Measurements from ENCODE around the gene PRG3. TPM values are rescaled to one million over a fixed set of nuclear protein-coding genes. Genes with fewer than 3 reads are reported as not detected.

The PRG3 gene
- total RNA-seq, 1 experiment from 2014 or later: not detected

DNA sequence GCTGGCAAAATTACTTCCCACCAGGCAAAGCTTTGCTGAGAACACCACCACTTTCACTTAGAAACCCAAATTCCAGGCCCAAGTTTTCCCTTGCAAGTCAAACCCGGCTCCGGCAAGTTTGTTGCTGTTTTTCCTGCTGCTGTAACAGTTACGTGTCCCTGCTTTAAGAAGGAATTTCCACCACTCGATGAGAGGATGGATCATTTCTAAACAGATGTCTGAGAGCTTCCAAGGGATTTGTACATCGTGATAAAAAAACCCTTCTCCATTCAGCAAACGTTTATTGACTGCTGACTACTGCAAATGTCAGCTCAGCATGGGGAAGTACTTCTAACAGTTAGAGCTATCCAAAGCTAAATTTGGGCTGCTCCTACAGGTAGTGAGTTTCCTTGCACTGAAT lies 23.1 kb downstream of the PRG3 start (continued):
- TF ChIP-seq YY1 (IDR thresholded peaks at IDR 0.05; ENCODE audit: extremely low read depth, insufficient replicate concordance, low read depth, low read length) (no peak), EZH2phosphoT487 (IDR thresholded peaks at IDR 0.05; ENCODE audit: borderline replicate concordance) (no peak), EZH2 (IDR thresholded peaks at IDR 0.05) (no peak), ZFX (IDR thresholded peaks at IDR 0.05) (no peak), SRF (IDR thresholded peaks at IDR 0.05; ENCODE audit: low read depth) (no peak), ELF1 (IDR thresholded peaks at IDR 0.05; ENCODE audit: borderline replicate concordance, low read depth) (no peak)

GRCh38 chr11:57357310-57357709 lies 23.6 kb downstream of the PRG3 start:
- BruUV-seq (replicated peaks): no TSS peak
- CTCF ChIA-PET: no interaction called here

More at GRCh38 chr11:57357310-57357709, 23.6 kb downstream of the PRG3 start:
- Histone ChIP-seq H3K36me3 (ENCODE audit: control insufficient read depth in 1 of 2, insufficient read depth in 2 of 2, low read length in 2 of 2) (no peaks in the 10 kb centered on the region), H3K9me3 (ENCODE audit: control insufficient read depth in 1 of 2, insufficient read depth in 1 of 2, low read depth in 1 of 2, low read length in 2 of 2) (no peaks in the 10 kb centered on the region), H3K4me1 (ENCODE audit: control insufficient read depth in 1 of 2, insufficient read depth in 2 of 2, low read length in 2 of 2) (no peaks in the 10 kb centered on the region), H4K20me1 (ENCODE audit: insufficient read depth) (no peaks in the 10 kb centered on the region), H3K4me2 (ENCODE audit: low read length) (no peak overlapping the region), H3K4me3 (replicated peaks in 1 of 2; ENCODE audit: low read depth in 1 of 2, low read length in 2 of 2) (no peak overlapping the region), H3K27me3 (ENCODE audit: insufficient read depth, low read length) (no peaks in the 10 kb centered on the region), H3K27ac (ENCODE audit: low read depth, low read length) (no peak overlapping the region), H2AFZ (ENCODE audit: low read depth, low read length, poor library complexity, severe bottlenecking) (no peak overlapping the region), H3K79me2 (ENCODE audit: insufficient read depth, low read length) (no peaks in the 10 kb centered on the region), H3K9me2 (ENCODE audit: insufficient read depth) (no peaks in the 10 kb centered on the region), H3K9ac (ENCODE audit: low read length) (no peak overlapping the region)
- DNase-seq (ENCODE audit: low read depth, low spot score) (no peak), ATAC-seq (no peak)
- intact Hi-C loops (cut with micrococcal nuclease): no loop called here
- TF ChIP-seq, protein P1, sequence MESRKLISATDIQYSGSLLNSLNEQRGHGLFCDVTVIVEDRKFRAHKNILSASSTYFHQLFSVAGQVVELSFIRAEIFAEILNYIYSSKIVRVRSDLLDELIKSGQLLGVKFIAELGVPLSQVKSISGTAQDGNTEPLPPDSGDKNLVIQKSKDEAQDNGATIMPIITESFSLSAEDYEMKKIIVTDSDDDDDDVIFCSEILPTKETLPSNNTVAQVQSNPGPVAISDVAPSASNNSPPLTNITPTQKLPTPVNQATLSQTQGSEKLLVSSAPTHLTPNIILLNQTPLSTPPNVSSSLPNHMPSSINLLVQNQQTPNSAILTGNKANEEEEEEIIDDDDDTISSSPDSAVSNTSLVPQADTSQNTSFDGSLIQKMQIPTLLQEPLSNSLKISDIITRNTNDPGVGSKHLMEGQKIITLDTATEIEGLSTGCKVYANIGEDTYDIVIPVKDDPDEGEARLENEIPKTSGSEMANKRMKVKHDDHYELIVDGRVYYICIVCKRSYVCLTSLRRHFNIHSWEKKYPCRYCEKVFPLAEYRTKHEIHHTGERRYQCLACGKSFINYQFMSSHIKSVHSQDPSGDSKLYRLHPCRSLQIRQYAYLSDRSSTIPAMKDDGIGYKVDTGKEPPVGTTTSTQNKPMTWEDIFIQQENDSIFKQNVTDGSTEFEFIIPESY (IDR thresholded peaks at IDR 0.05; ENCODE audit: extremely low read depth, insufficient replicate concordance, low read length): no peak
- TF ChIP-seq SP1 (IDR thresholded peaks at IDR 0.05; ENCODE audit: low read depth) (no peak), ZNF274 (IDR thresholded peaks at IDR 0.05; ENCODE audit: low read depth, low read length) (no peak), EZH2 (IDR thresholded peaks at IDR 0.05) (no peak), SRF (IDR thresholded peaks at IDR 0.05; ENCODE audit: low read depth) (no peak), POLR2A (IDR thresholded peaks at IDR 0.05; ENCODE audit: borderline replicate concordance, extremely low read depth, insufficient read depth, insufficient read length) (no peak), YY1 (IDR thresholded peaks at IDR 0.05; ENCODE audit: extremely low read depth, insufficient replicate concordance, low read depth, low read length) (no peak), JUND (IDR thresholded peaks at IDR 0.05) (no peak)
- TF ChIP-seq, protein P2, sequence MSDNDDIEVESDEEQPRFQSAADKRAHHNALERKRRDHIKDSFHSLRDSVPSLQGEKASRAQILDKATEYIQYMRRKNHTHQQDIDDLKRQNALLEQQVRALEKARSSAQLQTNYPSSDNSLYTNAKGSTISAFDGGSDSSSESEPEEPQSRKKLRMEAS (IDR thresholded peaks at IDR 0.05): no peak
- TF ChIP-seq, protein P3, sequence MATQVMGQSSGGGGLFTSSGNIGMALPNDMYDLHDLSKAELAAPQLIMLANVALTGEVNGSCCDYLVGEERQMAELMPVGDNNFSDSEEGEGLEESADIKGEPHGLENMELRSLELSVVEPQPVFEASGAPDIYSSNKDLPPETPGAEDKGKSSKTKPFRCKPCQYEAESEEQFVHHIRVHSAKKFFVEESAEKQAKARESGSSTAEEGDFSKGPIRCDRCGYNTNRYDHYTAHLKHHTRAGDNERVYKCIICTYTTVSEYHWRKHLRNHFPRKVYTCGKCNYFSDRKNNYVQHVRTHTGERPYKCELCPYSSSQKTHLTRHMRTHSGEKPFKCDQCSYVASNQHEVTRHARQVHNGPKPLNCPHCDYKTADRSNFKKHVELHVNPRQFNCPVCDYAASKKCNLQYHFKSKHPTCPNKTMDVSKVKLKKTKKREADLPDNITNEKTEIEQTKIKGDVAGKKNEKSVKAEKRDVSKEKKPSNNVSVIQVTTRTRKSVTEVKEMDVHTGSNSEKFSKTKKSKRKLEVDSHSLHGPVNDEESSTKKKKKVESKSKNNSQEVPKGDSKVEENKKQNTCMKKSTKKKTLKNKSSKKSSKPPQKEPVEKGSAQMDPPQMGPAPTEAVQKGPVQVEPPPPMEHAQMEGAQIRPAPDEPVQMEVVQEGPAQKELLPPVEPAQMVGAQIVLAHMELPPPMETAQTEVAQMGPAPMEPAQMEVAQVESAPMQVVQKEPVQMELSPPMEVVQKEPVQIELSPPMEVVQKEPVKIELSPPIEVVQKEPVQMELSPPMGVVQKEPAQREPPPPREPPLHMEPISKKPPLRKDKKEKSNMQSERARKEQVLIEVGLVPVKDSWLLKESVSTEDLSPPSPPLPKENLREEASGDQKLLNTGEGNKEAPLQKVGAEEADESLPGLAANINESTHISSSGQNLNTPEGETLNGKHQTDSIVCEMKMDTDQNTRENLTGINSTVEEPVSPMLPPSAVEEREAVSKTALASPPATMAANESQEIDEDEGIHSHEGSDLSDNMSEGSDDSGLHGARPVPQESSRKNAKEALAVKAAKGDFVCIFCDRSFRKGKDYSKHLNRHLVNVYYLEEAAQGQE (IDR thresholded peaks at IDR 0.05; ENCODE audit: low read depth): no peak
- TF ChIP-seq, protein P4, sequence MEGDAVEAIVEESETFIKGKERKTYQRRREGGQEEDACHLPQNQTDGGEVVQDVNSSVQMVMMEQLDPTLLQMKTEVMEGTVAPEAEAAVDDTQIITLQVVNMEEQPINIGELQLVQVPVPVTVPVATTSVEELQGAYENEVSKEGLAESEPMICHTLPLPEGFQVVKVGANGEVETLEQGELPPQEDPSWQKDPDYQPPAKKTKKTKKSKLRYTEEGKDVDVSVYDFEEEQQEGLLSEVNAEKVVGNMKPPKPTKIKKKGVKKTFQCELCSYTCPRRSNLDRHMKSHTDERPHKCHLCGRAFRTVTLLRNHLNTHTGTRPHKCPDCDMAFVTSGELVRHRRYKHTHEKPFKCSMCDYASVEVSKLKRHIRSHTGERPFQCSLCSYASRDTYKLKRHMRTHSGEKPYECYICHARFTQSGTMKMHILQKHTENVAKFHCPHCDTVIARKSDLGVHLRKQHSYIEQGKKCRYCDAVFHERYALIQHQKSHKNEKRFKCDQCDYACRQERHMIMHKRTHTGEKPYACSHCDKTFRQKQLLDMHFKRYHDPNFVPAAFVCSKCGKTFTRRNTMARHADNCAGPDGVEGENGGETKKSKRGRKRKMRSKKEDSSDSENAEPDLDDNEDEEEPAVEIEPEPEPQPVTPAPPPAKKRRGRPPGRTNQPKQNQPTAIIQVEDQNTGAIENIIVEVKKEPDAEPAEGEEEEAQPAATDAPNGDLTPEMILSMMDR (IDR thresholded peaks at IDR 0.05 in 2 of 3, conservative IDR thresholded peaks at IDR 0.05 in 1 of 3; ENCODE audit: borderline replicate concordance in 1 of 3, insufficient read depth in 1 of 3, low read depth in 2 of 3, low read length in 2 of 3): no peak
- ChIA-PET RAD21 (ENCODE audit: low non-redundant PET in 1 of 2, low total read pairs in 2 of 2, uncharacterized antibody in 2 of 2, unreplicated experiment in 2 of 2) (no interaction called here), POLR2A (no interaction called here)
